MCF 10A (cell line): ENCODE measurements around the gene BCAS1. TPM values are rescaled to one million over a fixed set of nuclear protein-coding genes. Genes with fewer than 3 reads are reported as not detected.

Experiments
- BruUV-seq: library from RNA; stranded (reverse); fragments of 400-500 nt; replicated peaks from 2 replicates; lab custom pipeline; 2021; lab: Mats Ljungman, UMichigan
- CTCF ChIA-PET: fragments of 300-600 bp; sonication (Branson Sonifier 250); formaldehyde crosslinking; extraction: SDS; loops from one replicate; lab custom pipeline; 2021; ENCODE audit warnings: antibody characterized with exemption, inconsistent platforms; lab: Yijun Ruan, JAX
- POLR2A ChIA-PET: fragments of 300-600, 350-650 bp; sonication (Branson Sonifier 250); formaldehyde crosslinking; extraction: SDS; loops from one replicate; lab custom pipeline; 2020; ENCODE audit warnings: antibody characterized with exemption, inconsistent platforms; lab: Yijun Ruan, JAX
- DNase-seq: peaks from one replicate; pipeline ENCODE4 v3.0.0-alpha.2; 2018; ENCODE audit not compliant: unreplicated experiment
- H3K27ac Mint-ChIP-seq: one replicate; pipeline ENCODE4 v1.8.0; 2022; ENCODE audit warnings: mild to moderate bottlenecking, low read depth, mixed read lengths; ENCODE audit not compliant: unreplicated experiment
- H3K27me3 Mint-ChIP-seq: one replicate; pipeline ENCODE4 v1.8.0; 2022; ENCODE audit warnings: mixed read lengths; ENCODE audit not compliant: insufficient read depth, unreplicated experiment
- H3K36me3 Mint-ChIP-seq: one replicate; pipeline ENCODE4 v1.8.0; 2022; ENCODE audit warnings: mild to moderate bottlenecking, moderate library complexity, mixed read lengths; ENCODE audit not compliant: insufficient read depth, unreplicated experiment
- H3K4me1 Mint-ChIP-seq: one replicate; pipeline ENCODE4 v1.8.0; 2022; ENCODE audit warnings: mixed read lengths; ENCODE audit not compliant: insufficient read depth, unreplicated experiment
- H3K4me3 Mint-ChIP-seq: one replicate; pipeline ENCODE4 v1.8.0; 2022; ENCODE audit warnings: mild to moderate bottlenecking, moderate library complexity, mixed read lengths; ENCODE audit not compliant: unreplicated experiment
- H3K9me3 Mint-ChIP-seq: one replicate; pipeline ENCODE4 v1.8.0; 2022; ENCODE audit warnings: mixed read lengths; ENCODE audit not compliant: unreplicated experiment
- intact Hi-C: fragments of 100-400 bp; cut with micrococcal nuclease; formaldehyde crosslinking; loops from 2 replicates; pipeline ENCODE4 v1.14.1; 2022
- total RNA-seq: library from RNA; stranded (reverse); gene quantifications from 2 replicates; pipeline ENCODE4 v1.2.3, GENCODE V29; 2022
- TF ChIP-seq, protein P1 (sequence below): fragments of 200-600 bp; IDR thresholded peaks from one replicate; pipeline ENCODE4 v1.8.0; 2022; ENCODE audit warnings: antibody characterized with exemption, mild to moderate bottlenecking; ENCODE audit not compliant: unreplicated experiment

The BCAS1 gene
- total RNA-seq, 1 experiment from 2014 or later: not detected

DNA sequence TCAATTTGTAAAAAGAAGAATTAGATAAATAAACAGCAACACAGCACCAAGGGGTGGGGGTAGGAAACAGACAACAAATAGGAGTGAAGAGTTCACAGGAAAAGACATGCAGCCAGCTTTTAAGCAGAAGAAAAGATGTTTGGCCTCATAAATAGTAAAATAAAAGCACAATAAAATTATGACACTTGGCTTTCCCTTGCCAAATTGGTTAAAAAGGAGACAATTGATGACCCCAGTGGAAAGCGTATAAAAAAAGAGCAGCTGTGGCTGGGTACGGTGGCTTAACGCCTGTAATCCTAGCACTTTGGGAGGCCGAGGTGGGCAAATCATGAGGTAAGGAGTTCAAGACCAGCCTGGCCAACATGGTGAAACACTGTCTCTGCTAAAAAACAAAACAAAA, 29.1 kb downstream of the BCAS1 start:
- Mint-ChIP-seq H3K27ac (no peak overlapping the region), H3K27me3 (peaks cover 36% of the 10 kb centered on the region), H3K4me3 (no peak overlapping the region), H3K36me3 (no peaks in the 10 kb centered on the region), H3K9me3 (no peaks in the 10 kb centered on the region), H3K4me1 (peaks cover 6% of the 10 kb centered on the region)
- intact Hi-C loops: no loop called here
- ChIA-PET CTCF (interaction anchor here (1.0 to 1.1 kb wide), 2 partner anchors 20 to 22 kb away, joined by 4 read pairs; no protein-coding TSS in a partner anchor), POLR2A (no interaction called here)
- no peak for DNase-seq
- TF ChIP-seq, protein P1, sequence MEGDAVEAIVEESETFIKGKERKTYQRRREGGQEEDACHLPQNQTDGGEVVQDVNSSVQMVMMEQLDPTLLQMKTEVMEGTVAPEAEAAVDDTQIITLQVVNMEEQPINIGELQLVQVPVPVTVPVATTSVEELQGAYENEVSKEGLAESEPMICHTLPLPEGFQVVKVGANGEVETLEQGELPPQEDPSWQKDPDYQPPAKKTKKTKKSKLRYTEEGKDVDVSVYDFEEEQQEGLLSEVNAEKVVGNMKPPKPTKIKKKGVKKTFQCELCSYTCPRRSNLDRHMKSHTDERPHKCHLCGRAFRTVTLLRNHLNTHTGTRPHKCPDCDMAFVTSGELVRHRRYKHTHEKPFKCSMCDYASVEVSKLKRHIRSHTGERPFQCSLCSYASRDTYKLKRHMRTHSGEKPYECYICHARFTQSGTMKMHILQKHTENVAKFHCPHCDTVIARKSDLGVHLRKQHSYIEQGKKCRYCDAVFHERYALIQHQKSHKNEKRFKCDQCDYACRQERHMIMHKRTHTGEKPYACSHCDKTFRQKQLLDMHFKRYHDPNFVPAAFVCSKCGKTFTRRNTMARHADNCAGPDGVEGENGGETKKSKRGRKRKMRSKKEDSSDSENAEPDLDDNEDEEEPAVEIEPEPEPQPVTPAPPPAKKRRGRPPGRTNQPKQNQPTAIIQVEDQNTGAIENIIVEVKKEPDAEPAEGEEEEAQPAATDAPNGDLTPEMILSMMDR: no peak
- no TSS peak for BruUV-seq

DNA sequence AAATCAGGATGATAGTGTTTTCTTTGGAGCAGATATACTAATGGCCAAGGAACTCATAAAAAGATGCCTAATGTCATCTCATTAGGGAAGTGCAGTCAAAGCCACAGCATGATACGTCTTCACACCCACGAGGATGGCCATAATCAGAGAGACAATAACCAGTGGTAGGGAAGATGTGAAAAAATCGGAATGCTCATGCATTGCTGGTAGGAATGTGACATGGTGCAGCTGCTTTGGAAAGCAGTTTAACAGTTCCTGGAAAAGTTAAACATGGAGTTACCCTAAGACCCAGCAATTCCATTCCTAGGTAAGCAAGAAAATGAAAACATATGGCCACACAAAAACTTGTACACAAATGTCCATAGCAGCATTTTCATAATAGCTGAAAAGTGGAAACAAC, 29.9 kb downstream of the BCAS1 start:
- no peaks in the 10 kb centered on the region for H3K9me3 Mint-ChIP-seq
- H3K36me3 Mint-ChIP-seq: no peaks in the 10 kb centered on the region
- intact Hi-C loops: no loop called here
- TF ChIP-seq, protein P1: no peak
- ChIA-PET CTCF (interaction anchor here (0.6 kb wide), 1 partner anchor 379 kb away, joined by 3 read pairs; no protein-coding TSS in a partner anchor), POLR2A (interaction anchor here (0.6 kb wide), 1 partner anchor 23 kb away, joined by 3 read pairs; no protein-coding TSS in a partner anchor)
- DNase-seq: no peak
- BruUV-seq: no TSS peak
- no peak overlapping the region for H3K4me3 Mint-ChIP-seq
- H3K4me1 Mint-ChIP-seq: peaks cover 6% of the 10 kb centered on the region
- H3K27ac Mint-ChIP-seq: no peak overlapping the region
- H3K27me3 Mint-ChIP-seq: peaks cover 36% of the 10 kb centered on the region

DNA sequence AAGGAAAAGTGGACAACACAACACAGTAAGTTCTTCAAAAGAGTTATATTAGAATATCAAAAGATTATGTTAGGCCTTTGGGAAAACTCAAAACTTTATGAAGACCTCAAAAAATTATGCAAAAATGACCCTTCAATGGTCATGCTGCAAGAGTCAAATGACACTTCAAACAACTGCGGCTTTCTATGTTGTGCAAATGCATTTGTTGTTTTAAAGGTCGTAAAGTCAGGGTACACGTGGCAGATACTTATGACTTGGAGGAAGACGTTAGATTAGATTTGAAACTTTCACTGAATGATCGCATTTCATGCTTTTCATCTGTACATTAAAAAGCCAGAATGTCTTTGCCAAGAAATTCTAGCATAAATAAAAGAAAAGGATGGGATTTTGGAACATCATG, 31.4 kb downstream of the BCAS1 start:
- POLR2A ChIA-PET: interaction anchor here (0.6 kb wide), 1 partner anchor 443 kb away, joined by 3 read pairs; no protein-coding TSS in a partner anchor
- CTCF ChIA-PET: interaction anchor here (1.5 kb wide), 1 partner anchor 10 kb away, joined by 3 read pairs; no protein-coding TSS in a partner anchor
- H3K27ac Mint-ChIP-seq: no peak overlapping the region

DNA sequence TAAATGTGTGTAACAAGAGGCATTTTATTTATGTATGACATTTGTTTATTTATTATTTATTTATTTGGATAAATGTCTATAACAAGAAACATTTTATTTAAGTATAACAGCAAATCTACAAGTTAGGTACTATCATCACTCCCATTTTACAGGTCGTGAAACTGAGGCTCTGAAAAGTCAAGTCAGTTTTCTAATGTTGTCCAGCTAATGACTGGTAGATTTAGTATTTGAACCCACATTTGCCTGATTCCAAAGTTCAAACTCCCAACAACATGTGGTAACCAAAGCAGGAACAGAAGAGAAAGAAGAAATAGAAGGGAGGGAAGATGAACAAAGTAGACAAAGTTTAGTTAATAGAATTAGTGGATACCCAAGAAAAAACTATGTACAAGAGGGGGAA, 32.9 kb downstream of the BCAS1 start:
- Mint-ChIP-seq H3K4me3 (no peak overlapping the region), H3K36me3 (no peaks in the 10 kb centered on the region), H3K9me3 (peaks cover 7% of the 10 kb centered on the region), H3K27ac (no peak overlapping the region), H3K27me3 (peaks cover 46% of the 10 kb centered on the region), H3K4me1 (no peaks in the 10 kb centered on the region)
- TF ChIP-seq, protein P1: no peak
- intact Hi-C loops: no loop called here
- BruUV-seq: no TSS peak
- ChIA-PET POLR2A (interaction anchor here (0.6 kb wide), 1 partner anchor 8 kb away, joined by 4 read pairs; no protein-coding TSS in a partner anchor), CTCF (interaction anchor here (0.6 to 1.4 kb wide), 4 partner anchors 25 to 1712 kb away, joined by 3 read pairs; no protein-coding TSS in a partner anchor)
- DNase-seq: no peak

More for the DNA sequence above, 31.4 kb downstream of the BCAS1 start:
- intact Hi-C loops: no loop called here
- H3K27me3 Mint-ChIP-seq: peaks cover 36% of the 10 kb centered on the region
- no TSS peak for BruUV-seq
- H3K4me1 Mint-ChIP-seq: peaks cover 1% of the 10 kb centered on the region
- H3K36me3 Mint-ChIP-seq: no peaks in the 10 kb centered on the region
- TF ChIP-seq, protein P1: no peak
- DNase-seq: no peak
- H3K9me3 Mint-ChIP-seq: no peaks in the 10 kb centered on the region
- no peak overlapping the region for H3K4me3 Mint-ChIP-seq
